ENCODE data around the gene ARPP21. TPM values are rescaled to one million over a fixed set of nuclear protein-coding genes. Genes with fewer than 3 reads are reported as not detected.

The ARPP21 gene
- polyA plus RNA-seq, 2 donors, result 0.01 TPM; not detected in 1

DNA sequence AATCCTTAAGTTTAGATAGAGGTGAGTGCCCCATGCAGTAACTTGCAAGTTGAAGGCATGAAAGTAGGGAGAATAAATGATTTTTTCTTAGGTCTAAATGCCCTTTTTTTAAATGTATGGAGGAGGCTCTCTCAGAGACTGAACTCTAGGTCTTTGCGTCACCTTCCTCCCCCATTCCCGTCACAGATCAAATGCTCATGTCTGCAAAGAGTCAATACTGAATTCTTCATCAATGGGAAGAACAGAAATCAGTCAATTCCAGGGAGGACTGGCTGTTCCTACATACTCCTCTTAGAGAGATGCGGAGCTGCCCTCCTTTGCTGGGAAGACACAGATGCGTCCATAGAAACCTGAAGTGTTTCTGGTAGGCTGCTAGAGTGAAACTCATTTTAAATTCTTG is 98.2 kb downstream of the ARPP21 start:
- Histone ChIP-seq H3K27me3 (ENCODE audit: control insufficient read depth in 1 of 2, insufficient read depth in 2 of 2, low read length in 2 of 2) (no peaks in the 10 kb centered on the region), H3K36me3 (ENCODE audit: control insufficient read depth in 2 of 2, insufficient read depth in 2 of 2, low read length in 1 of 2) (no peaks in the 10 kb centered on the region), H3K4me3 (ENCODE audit: low read depth in 1 of 2, low read length in 2 of 2) (no peak overlapping the region), H3K27ac (ENCODE audit: low read depth in 2 of 2, low read length in 1 of 2) (no peak overlapping the region), H3K4me1 (ENCODE audit: control insufficient read depth in 2 of 2, insufficient read depth in 2 of 2, low read length in 1 of 2) (peaks cover 0 to under 1% of the 10 kb centered on the region in 2 donors), H3K9me3 (ENCODE audit: control insufficient read depth in 2 of 2, insufficient read depth in 1 of 2, low read depth in 1 of 2, low read length in 1 of 2) (no peaks in the 10 kb centered on the region)
- WGBS, 2 donors, result 92% methylated on average over 4 of the region's 4 CpGs

DNA sequence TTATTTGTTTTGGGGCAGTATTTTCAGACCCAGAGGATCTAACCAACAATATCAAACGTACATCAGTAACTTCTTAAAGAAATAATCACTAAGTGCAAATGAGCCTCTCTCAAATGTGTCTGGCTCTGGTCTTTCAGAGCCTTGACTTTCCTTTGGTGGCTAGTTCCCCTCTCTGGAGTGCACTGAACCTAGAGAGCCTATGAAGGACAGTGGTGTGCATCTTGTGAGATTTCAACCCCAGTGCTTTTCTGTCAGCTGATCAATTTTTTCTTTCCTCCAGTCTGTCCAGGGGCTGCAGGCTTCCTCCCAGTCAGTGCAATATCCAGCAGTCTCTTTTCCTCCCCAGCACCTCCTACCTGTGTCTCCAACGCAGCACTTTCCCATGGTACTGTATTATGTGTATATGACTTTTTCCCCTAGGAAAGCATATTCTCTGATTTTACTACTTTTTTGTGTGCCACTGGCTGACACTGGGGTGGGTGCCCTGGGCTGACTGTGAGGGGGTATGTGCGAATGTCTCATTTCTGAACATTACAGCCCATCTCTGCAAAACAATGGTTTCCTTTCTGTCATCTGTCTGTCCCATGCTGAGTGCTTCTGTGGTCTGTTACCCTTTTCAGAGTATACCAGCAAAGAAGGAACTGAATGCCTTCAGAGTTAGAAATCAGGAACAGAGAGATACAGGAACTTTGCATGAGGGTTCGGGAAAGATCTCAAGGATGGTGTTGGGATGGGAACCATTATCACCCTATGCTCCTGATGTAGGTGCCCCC is 98.8 kb downstream of the ARPP21 start:
- no peak overlapping the region for H3K27ac ChIP-seq (ENCODE audit: low read depth in 2 of 2, low read length in 1 of 2)
- no peaks in the 10 kb centered on the region for H3K36me3 ChIP-seq (ENCODE audit: control insufficient read depth in 2 of 2, insufficient read depth in 2 of 2, low read length in 1 of 2)
- WGBS, 2 donors, result 85 to 88% methylated on average over 4 of the region's 4 CpGs
- H3K9me3 ChIP-seq (ENCODE audit: control insufficient read depth in 2 of 2, insufficient read depth in 1 of 2, low read depth in 1 of 2, low read length in 1 of 2), result no peaks in the 10 kb centered on the region
- no peaks in the 10 kb centered on the region for H3K27me3 ChIP-seq (ENCODE audit: control insufficient read depth in 1 of 2, insufficient read depth in 2 of 2, low read length in 2 of 2)
- no peaks in the 10 kb centered on the region for H3K4me1 ChIP-seq (ENCODE audit: control insufficient read depth in 2 of 2, insufficient read depth in 2 of 2, low read length in 1 of 2)
- H3K4me3 ChIP-seq (ENCODE audit: low read depth in 1 of 2, low read length in 2 of 2), result no peak overlapping the region

- WGBS, 2 donors, result 69% methylated on average over 5 of the region's 5 CpGs
- Histone ChIP-seq H3K36me3 (ENCODE audit: control insufficient read depth in 2 of 2, insufficient read depth in 2 of 2, low read length in 1 of 2) (no peaks in the 10 kb centered on the region), H3K27ac (ENCODE audit: low read depth in 2 of 2, low read length in 1 of 2) (no peak overlapping the region), H3K27me3 (ENCODE audit: control insufficient read depth in 1 of 2, insufficient read depth in 2 of 2, low read length in 2 of 2) (no peaks in the 10 kb centered on the region), H3K4me1 (ENCODE audit: control insufficient read depth in 2 of 2, insufficient read depth in 2 of 2, low read length in 1 of 2) (no peaks in the 10 kb centered on the region), H3K9me3 (ENCODE audit: control insufficient read depth in 2 of 2, insufficient read depth in 1 of 2, low read depth in 1 of 2, low read length in 1 of 2) (no peaks in the 10 kb centered on the region), H3K4me3 (ENCODE audit: low read depth in 1 of 2, low read length in 2 of 2) (no peak overlapping the region)
These were observed 100.0 kb downstream of the ARPP21 start for GRCh38 chr3:35739181-35739809.

GRCh38 chr3:35739964-35740527 is 100.7 kb downstream of the ARPP21 start:
- WGBS, 2 donors, result 68 to 72% methylated on average over 2 of the region's 2 CpGs
- H3K4me3 ChIP-seq (ENCODE audit: low read depth in 1 of 2, low read length in 2 of 2), result no peak overlapping the region
- H3K9me3 ChIP-seq (ENCODE audit: control insufficient read depth in 2 of 2, insufficient read depth in 1 of 2, low read depth in 1 of 2, low read length in 1 of 2), result no peaks in the 10 kb centered on the region
- H3K36me3 ChIP-seq (ENCODE audit: control insufficient read depth in 2 of 2, insufficient read depth in 2 of 2, low read length in 1 of 2), result no peaks in the 10 kb centered on the region
- H3K27ac ChIP-seq (ENCODE audit: low read depth in 2 of 2, low read length in 1 of 2), result no peak overlapping the region
- no peaks in the 10 kb centered on the region for H3K4me1 ChIP-seq (ENCODE audit: control insufficient read depth in 2 of 2, insufficient read depth in 2 of 2, low read length in 1 of 2)
- no peaks in the 10 kb centered on the region for H3K27me3 ChIP-seq (ENCODE audit: control insufficient read depth in 1 of 2, insufficient read depth in 2 of 2, low read length in 2 of 2)

GRCh38 chr3:35743218-35743617 is 103.9 kb downstream of the ARPP21 start:
- Histone ChIP-seq H3K27me3 (ENCODE audit: control insufficient read depth in 1 of 2, insufficient read depth in 2 of 2, low read length in 2 of 2) (no peaks in the 10 kb centered on the region), H3K27ac (ENCODE audit: low read depth in 2 of 2, low read length in 1 of 2) (no peak overlapping the region), H3K9me3 (ENCODE audit: control insufficient read depth in 2 of 2, insufficient read depth in 1 of 2, low read depth in 1 of 2, low read length in 1 of 2) (no peaks in the 10 kb centered on the region), H3K36me3 (ENCODE audit: control insufficient read depth in 2 of 2, insufficient read depth in 2 of 2, low read length in 1 of 2) (no peaks in the 10 kb centered on the region), H3K4me1 (ENCODE audit: control insufficient read depth in 2 of 2, insufficient read depth in 2 of 2, low read length in 1 of 2) (no peaks in the 10 kb centered on the region), H3K4me3 (ENCODE audit: low read depth in 1 of 2, low read length in 2 of 2) (no peak overlapping the region)
- 79 to 84% methylated on average over 5 of the region's 5 CpGs for WGBS, 2 donors

DNA sequence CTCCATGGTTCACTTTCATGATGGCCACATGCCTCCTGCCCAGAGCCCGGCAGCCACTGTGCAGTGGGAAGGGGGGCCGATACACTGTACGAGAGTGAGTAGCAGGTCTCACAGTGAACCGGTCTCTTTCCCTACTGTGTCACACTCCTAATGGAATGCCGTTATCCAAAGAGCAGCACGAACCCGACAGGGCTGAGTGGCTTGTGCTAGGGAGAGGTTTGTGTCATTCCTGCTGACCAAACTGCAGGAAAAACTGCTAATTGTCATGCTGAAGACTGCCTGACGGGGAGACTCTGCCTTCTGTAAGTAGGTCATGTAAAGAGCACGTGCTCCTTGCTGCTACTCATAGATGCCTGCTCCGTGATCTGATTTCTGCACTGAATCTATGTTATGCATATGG is 105.1 kb downstream of the ARPP21 start:
- Histone ChIP-seq H3K27ac (ENCODE audit: low read depth in 2 of 2, low read length in 1 of 2) (no peak overlapping the region), H3K27me3 (ENCODE audit: control insufficient read depth in 1 of 2, insufficient read depth in 2 of 2, low read length in 2 of 2) (no peaks in the 10 kb centered on the region), H3K4me3 (ENCODE audit: low read depth in 1 of 2, low read length in 2 of 2) (no peak overlapping the region), H3K4me1 (ENCODE audit: control insufficient read depth in 2 of 2, insufficient read depth in 2 of 2, low read length in 1 of 2) (no peaks in the 10 kb centered on the region), H3K36me3 (ENCODE audit: control insufficient read depth in 2 of 2, insufficient read depth in 2 of 2, low read length in 1 of 2) (no peaks in the 10 kb centered on the region), H3K9me3 (ENCODE audit: control insufficient read depth in 2 of 2, insufficient read depth in 1 of 2, low read depth in 1 of 2, low read length in 1 of 2) (no peaks in the 10 kb centered on the region)
- WGBS, 2 donors, result 55 to 67% methylated on average over 10 of the region's 10 CpGs

- Histone ChIP-seq H3K9me3 (ENCODE audit: control insufficient read depth in 2 of 2, insufficient read depth in 1 of 2, low read depth in 1 of 2, low read length in 1 of 2) (no peaks in the 10 kb centered on the region), H3K4me3 (ENCODE audit: low read depth in 1 of 2, low read length in 2 of 2) (no peak overlapping the region), H3K27ac (ENCODE audit: low read depth in 2 of 2, low read length in 1 of 2) (no peak overlapping the region), H3K4me1 (ENCODE audit: control insufficient read depth in 2 of 2, insufficient read depth in 2 of 2, low read length in 1 of 2) (no peaks in the 10 kb centered on the region), H3K27me3 (ENCODE audit: control insufficient read depth in 1 of 2, insufficient read depth in 2 of 2, low read length in 2 of 2) (no peaks in the 10 kb centered on the region), H3K36me3 (ENCODE audit: control insufficient read depth in 2 of 2, insufficient read depth in 2 of 2, low read length in 1 of 2) (no peaks in the 10 kb centered on the region)
- whole genome bisulfite sequencing, 2 donors, result 79 to 87% methylated on average over 1 of the region's 1 CpG
These were observed 106.0 kb downstream of the ARPP21 start for GRCh38 chr3:35745351-35745750.

- H3K27ac ChIP-seq (ENCODE audit: low read depth in 2 of 2, low read length in 1 of 2), result no peak overlapping the region
- H3K27me3 ChIP-seq (ENCODE audit: control insufficient read depth in 1 of 2, insufficient read depth in 2 of 2, low read length in 2 of 2), result no peaks in the 10 kb centered on the region
- H3K4me1 ChIP-seq (ENCODE audit: control insufficient read depth in 2 of 2, insufficient read depth in 2 of 2, low read length in 1 of 2), result no peaks in the 10 kb centered on the region
- no peaks in the 10 kb centered on the region for H3K9me3 ChIP-seq (ENCODE audit: control insufficient read depth in 2 of 2, insufficient read depth in 1 of 2, low read depth in 1 of 2, low read length in 1 of 2)
- no peaks in the 10 kb centered on the region for H3K36me3 ChIP-seq (ENCODE audit: control insufficient read depth in 2 of 2, insufficient read depth in 2 of 2, low read length in 1 of 2)
- no peak overlapping the region for H3K4me3 ChIP-seq (ENCODE audit: low read depth in 1 of 2, low read length in 2 of 2)
- 76 to 86% methylated on average over 2 of the region's 2 CpGs for WGBS, 2 donors
These were observed 106.6 kb downstream of the ARPP21 start for GRCh38 chr3:35745802-35746484.

GRCh38 chr3:35746492-35746891 is 107.2 kb downstream of the ARPP21 start:
- 50 to 61% methylated on average over 2 of the region's 2 CpGs for WGBS, 2 donors
- Histone ChIP-seq H3K4me3 (ENCODE audit: low read depth in 1 of 2, low read length in 2 of 2) (no peak overlapping the region), H3K4me1 (ENCODE audit: control insufficient read depth in 2 of 2, insufficient read depth in 2 of 2, low read length in 1 of 2) (no peaks in the 10 kb centered on the region), H3K36me3 (ENCODE audit: control insufficient read depth in 2 of 2, insufficient read depth in 2 of 2, low read length in 1 of 2) (no peaks in the 10 kb centered on the region), H3K27ac (ENCODE audit: low read depth in 2 of 2, low read length in 1 of 2) (no peak overlapping the region), H3K27me3 (ENCODE audit: control insufficient read depth in 1 of 2, insufficient read depth in 2 of 2, low read length in 2 of 2) (no peaks in the 10 kb centered on the region), H3K9me3 (ENCODE audit: control insufficient read depth in 2 of 2, insufficient read depth in 1 of 2, low read depth in 1 of 2, low read length in 1 of 2) (no peaks in the 10 kb centered on the region)
